ENCODE data around the gene DMP1.

- no peak for TF ChIP-seq CTCF (IDR thresholded peaks at IDR 0.05)
- TF ChIP-seq POLR2A (IDR thresholded peaks at IDR 0.05) = no peak
Measured at GRCh38 chr4:87622303-87622702, 27.8 kb upstream of the DMP1 start.

All from gastroesophageal sphincter (tissue), 3 donors.